ENCODE measurements around the gene SCN8A. TPM values are rescaled to one million over a fixed set of nuclear protein-coding genes. Genes with fewer than 3 reads are reported as not detected.

The SCN8A gene
- total RNA-seq, 1 experiment from 2014 or later, result 0.71 TPM

- DNase-seq (ENCODE audit: low spot score), result no peak
Observed at GRCh38 chr12:51669271-51669670, 78.2 kb downstream of the SCN8A start.

GRCh38 chr12:51669996-51670395 lies 79.0 kb downstream of the SCN8A start:
- DNase-seq (ENCODE audit: low spot score), result no peak

GRCh38 chr12:51672334-51672733 lies 81.3 kb downstream of the SCN8A start:
- no peak for DNase-seq (ENCODE audit: low spot score)

- no peak for DNase-seq (ENCODE audit: low spot score)
Observed at GRCh38 chr12:51675071-51675803, 84.2 kb downstream of the SCN8A start.

- no peak for DNase-seq (ENCODE audit: low spot score)
Observed at GRCh38 chr12:51676875-51677274, 85.8 kb downstream of the SCN8A start.

- DNase-seq (ENCODE audit: low spot score), result no peak
Observed at GRCh38 chr12:51677284-51677968, 86.4 kb downstream of the SCN8A start.

- DNase-seq (ENCODE audit: low spot score), result peak; percentile 70
Observed at GRCh38 chr12:51678086-51678724, 87.2 kb downstream of the SCN8A start.

GRCh38 chr12:51682981-51683380 lies 91.9 kb downstream of the SCN8A start:
- no peak for DNase-seq (ENCODE audit: low spot score)

GRCh38 chr12:51683763-51684357 lies 92.8 kb downstream of the SCN8A start:
- peak; percentile 31 for DNase-seq (ENCODE audit: low spot score)

GRCh38 chr12:51686727-51687126 lies 95.7 kb downstream of the SCN8A start:
- no peak for DNase-seq (ENCODE audit: low spot score)

- peak; percentile 15 for DNase-seq (ENCODE audit: low spot score)
Observed at GRCh38 chr12:51687177-51687576, 96.1 kb downstream of the SCN8A start.

GRCh38 chr12:51687614-51688013 lies 96.6 kb downstream of the SCN8A start:
- DNase-seq (ENCODE audit: low spot score), result no peak

GRCh38 chr12:51689983-51690382 lies 99.0 kb downstream of the SCN8A start:
- DNase-seq (ENCODE audit: low spot score), result no peak

- no peak for DNase-seq (ENCODE audit: low spot score)
Observed at GRCh38 chr12:51692016-51692415, 101.0 kb downstream of the SCN8A start.

- DNase-seq (ENCODE audit: low spot score), result no peak
Observed at GRCh38 chr12:51693569-51693968, 102.5 kb downstream of the SCN8A start.

GRCh38 chr12:51694146-51694545 lies 103.1 kb downstream of the SCN8A start:
- DNase-seq (ENCODE audit: low spot score), result no peak

- DNase-seq (ENCODE audit: low spot score), result no peak
Observed at GRCh38 chr12:51695241-51696010, 104.4 kb downstream of the SCN8A start.

- no peak for DNase-seq (ENCODE audit: low spot score)
Observed at GRCh38 chr12:51699219-51699618, 108.2 kb downstream of the SCN8A start.

- DNase-seq (ENCODE audit: low spot score), result no peak
Observed at GRCh38 chr12:51700887-51701286, 109.9 kb downstream of the SCN8A start.

- DNase-seq (ENCODE audit: low spot score), result no peak
Observed at GRCh38 chr12:51702587-51702986, 111.6 kb downstream of the SCN8A start.

GRCh38 chr12:51705450-51705849 lies 114.4 kb downstream of the SCN8A start:
- DNase-seq (ENCODE audit: low spot score), result no peak

- no peak for DNase-seq (ENCODE audit: low spot score)
Observed at GRCh38 chr12:51706206-51706605, 115.2 kb downstream of the SCN8A start.

Data from HT-29 (cell line).